ENCODE data around the gene KIF26A.

KIF26A gene

DNA sequence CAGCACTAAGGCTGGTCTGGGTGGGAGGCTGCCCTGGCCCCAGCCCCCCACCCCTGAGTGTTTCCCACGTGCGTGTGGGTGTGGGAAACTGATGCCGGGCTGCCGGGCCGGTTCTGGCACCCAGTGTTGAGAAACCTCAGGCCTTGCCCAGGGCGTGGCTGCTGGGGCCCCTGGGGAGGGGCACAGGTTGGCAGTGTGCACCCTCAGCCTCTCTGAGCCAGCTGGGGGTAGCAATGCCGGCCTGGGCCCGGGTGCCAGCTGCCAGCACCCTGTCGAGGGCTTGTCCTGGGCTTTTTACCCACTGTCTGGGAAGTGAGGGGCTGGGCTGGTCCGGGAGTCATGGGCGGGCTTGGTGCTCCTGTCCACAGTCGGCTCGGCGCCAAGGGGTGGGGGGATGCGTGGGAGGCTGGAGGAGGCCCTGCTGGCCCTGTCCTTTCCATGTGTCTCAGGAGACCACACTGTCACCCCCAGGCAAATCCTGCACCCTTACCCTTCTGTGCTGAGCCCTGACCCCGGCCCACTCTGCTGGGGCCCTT lies 37.2 kb upstream of the KIF26A start:
- DNase-seq (ENCODE audit: low spot score): no peak

DNA sequence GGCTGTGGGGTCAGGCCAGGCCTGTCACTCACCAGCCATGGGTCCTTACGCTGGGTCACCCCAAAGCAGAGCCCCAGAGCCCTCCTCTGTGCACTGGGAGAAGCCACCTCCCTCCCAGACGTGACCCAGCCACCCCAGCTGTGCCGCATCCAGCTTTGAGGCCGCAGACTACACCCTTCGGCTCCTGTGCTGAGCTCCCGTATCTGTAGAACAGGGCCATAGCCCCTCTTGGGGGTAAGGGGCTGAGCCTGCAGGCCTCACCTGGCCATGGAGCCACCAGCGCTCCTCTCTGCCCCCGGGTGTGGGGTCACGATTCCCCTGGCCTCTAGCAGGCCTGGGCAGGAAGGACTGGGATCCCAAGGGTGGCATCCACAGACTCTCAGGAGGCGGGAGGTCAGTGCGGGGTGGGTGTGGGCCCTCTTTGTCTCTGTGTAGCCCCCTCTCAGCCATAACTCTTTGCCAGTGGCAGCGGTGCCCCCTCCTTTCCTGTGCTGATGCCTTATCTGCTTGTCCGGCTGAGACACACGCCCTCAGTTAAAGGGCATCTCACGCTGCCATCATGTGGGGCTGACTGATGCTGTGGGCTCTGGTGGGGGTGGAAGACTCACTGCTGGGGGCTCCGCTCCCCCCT lies 36.6 kb upstream of the KIF26A start:
- DNase-seq (ENCODE audit: low spot score): no peak

- no peak for DNase-seq (ENCODE audit: low spot score)
Observed at GRCh38 chr14:104102282-104102914, 36.0 kb upstream of the KIF26A start.

- no peak for DNase-seq (ENCODE audit: low spot score)
Observed at GRCh38 chr14:104103061-104103445, 35.3 kb upstream of the KIF26A start.

DNA sequence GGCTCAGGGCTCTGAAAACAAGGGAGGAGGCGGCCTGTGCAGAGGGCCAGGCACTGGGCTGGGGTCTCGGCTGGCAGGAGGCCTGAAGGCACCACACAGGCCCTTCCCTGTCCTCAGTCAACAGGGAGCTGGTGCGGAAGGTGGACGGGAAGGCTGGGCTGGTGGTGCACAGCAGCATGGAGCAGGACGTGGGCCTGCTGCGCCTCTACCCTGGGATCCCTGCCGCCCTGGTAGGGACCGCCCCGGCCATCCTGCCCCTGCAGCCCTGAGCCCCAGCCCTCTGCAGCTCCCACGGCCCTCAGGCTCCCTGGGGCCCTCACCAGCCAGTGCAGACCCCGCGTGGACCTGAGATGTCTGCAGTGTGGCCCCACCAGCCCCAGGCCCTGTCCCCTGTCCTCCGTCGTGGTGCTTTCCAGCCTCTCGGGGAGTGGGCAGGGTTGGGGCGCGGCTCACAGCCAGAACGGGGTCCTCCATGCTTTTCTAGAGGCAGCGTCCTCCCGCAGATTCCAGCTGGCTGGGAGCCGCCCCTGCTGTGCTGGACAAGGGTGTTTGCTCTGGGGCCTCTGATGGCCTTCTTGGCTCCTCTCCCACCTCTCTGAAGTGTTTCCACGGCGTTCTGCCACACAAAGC lies 34.8 kb upstream of the KIF26A start:
- no peak for DNase-seq (ENCODE audit: low spot score)

DNA sequence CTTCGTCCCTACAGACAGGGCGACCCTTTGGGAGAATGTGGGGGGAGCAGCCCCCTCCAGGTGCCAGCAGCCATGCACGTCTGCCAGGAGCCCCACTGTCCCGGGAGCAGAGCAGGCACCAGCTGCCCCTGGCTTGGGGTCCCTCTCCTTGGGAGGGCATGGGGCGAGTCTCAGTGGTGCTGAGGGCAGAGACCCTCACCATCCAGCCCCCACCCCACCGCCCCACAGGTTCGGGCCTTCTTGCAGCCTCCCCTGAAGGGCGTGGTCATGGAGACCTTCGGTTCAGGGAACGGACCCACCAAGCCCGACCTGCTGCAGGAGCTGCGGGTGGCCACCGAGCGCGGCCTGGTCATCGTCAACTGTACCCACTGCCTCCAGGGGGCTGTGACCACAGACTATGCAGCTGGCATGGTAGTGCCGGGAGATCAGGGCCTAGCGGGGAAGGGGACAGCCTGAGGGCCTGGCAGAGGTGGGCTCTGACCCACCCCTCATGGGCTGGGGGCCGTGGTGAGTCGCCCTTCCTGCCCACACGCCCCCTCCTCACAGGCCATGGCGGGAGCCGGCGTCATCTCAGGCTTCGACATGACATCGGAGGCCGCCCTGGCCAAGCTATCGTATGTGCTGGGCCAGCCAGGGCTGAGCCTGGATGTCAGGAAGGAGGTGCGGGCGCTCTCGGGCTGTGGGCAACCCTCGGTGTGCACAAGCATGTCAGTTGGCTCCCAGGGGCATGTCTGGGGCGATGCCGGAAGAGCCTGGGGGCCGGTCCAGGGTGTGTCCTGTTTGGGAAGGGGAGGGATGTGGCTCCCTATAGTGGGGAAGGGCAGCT lies 34.1 kb upstream of the KIF26A start:
- DNase-seq (ENCODE audit: low spot score): no peak

DNA sequence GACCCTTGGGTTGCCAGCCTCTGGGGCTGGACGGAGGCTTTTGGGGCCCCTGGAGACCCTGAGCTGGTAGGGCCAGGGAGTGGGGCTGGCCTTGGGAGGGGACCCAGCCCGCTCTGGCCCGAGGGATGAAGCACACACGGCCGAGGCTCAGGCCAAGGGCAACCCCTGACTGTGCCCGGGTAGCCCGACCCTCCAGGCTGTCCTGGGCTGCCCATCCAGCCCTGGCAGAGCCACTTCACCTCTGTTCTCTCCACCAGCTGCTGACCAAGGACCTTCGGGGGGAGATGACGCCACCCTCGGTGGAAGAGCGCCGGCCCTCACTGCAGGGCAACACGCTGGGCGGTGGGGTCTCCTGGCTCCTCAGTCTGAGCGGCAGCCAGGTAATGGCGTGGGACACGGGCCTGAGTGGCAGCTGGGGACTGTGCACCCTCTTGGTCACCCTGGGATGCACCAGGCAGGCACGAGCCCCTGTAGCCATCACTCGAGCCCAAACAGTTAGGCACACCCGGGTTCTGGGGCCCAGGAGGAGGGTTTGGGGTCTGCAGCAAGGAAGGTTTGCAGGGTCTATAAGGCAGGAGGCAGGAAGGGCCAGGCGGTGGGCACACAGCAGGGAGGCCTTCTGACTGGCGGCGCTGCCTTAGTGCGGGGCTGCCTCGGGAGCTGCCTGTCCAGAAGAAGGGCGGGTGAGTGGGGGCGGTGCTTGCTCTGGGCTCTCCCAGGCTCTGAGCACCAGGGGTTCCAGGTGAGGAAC lies 33.1 kb upstream of the KIF26A start:
- DNase-seq (ENCODE audit: low spot score): no peak

GRCh38 chr14:104105822-104106470 lies 32.4 kb upstream of the KIF26A start:
- no peak for DNase-seq (ENCODE audit: low spot score)

DNA sequence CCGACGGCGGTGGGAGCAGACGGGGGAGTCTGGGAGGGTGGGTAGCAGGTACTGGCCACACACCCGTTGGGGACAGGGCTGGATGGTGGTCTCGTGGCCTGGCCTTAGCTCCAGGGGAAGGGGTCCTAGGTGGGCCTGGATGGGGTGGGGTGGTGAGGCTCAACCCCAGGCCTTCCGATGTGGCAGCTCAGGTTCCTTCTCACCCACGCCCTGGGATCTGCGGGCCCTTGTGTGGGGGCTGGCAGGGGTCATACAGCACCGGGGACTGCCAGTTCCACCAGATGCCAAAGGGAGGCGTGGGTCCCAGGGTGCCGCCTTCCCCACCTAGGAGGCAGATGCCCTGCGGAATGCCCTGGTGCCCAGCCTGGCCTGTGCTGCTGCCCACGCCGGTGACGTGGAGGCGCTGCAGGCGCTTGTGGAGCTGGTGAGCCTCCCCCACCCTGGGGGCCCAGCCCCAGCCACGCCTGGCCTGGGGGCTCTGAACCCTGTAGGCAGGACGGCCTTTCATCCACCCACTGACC lies 31.9 kb upstream of the KIF26A start:
- no peak for DNase-seq (ENCODE audit: low spot score)

DNA sequence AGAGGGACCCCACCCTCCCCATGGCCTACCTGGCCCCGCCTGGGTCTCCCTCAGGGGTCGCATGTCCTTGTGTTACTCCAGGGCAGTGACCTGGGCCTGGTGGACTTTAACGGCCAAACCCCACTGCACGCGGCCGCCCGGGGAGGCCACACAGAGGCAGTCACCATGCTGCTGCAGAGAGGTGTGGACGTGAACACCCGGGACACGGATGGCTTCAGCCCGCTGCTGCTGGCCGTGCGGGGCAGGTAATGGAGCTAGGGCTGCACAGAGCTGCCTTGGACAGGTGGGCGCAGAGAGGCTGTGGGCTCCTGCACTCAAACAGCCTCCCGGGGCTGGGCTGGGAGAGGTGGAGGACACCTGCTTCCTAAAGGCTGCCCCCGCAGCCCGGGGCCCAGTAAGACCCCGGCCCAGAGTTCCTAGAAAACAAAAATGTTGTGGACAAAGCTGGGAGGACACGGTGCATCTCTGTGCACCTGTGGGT lies 31.2 kb upstream of the KIF26A start:
- DNase-seq (ENCODE audit: low spot score): no peak

DNA sequence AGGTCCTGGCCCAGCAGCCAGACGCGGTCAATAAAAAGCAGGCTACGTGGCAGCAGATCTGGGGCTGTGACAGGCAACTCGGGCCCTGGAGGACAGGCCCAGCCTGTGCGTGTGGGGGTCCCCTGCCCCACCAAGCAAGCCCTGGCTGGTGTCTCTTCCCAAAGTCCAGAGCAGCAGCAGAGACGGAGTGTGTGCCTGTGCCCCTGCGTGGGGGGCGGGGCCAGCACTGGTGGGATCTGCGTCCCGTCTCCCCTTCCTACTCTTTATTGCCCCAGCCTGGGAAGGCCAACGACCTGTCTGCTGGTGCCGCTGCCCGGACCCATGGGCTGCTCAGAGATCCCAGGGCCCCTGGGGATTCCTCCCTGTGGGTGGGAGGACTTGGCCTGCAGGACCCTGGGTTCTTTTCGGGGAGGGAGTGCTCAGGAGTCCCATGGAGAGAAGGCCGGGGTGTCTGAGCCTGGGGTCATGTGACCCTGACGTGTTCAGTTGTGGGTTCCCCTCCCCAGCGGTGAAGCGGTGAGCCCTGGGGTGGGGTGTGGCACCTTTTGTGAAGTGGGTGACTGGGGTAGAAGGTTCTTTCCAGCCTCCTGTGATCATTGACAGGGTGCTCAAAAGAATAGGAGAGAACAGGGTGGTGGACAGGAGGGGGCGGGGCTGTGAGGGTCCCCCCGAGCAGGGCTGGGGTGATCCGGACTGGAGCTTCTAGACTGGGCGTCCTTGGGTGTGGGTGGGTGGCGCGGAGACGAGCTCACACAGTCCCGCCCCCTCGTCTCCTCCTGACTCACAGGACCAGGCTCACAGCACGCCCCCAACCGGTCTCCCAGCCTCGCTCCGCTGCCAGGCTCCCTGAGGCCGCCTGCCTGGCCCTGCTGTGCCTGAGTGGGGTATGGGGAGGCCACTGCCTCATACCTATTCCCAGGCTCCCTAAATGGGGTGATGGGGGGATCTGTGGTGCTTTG lies 30.5 kb upstream of the KIF26A start:
- DNase-seq (ENCODE audit: low spot score): no peak

- DNase-seq (ENCODE audit: low spot score): no peak
Observed at GRCh38 chr14:104108570-104109541, 29.5 kb upstream of the KIF26A start.

GRCh38 chr14:104109731-104110361 lies 28.5 kb upstream of the KIF26A start:
- no peak for DNase-seq (ENCODE audit: low spot score)

- no peak for DNase-seq (ENCODE audit: low spot score)
Observed at GRCh38 chr14:104110491-104111209, 27.7 kb upstream of the KIF26A start.

DNA sequence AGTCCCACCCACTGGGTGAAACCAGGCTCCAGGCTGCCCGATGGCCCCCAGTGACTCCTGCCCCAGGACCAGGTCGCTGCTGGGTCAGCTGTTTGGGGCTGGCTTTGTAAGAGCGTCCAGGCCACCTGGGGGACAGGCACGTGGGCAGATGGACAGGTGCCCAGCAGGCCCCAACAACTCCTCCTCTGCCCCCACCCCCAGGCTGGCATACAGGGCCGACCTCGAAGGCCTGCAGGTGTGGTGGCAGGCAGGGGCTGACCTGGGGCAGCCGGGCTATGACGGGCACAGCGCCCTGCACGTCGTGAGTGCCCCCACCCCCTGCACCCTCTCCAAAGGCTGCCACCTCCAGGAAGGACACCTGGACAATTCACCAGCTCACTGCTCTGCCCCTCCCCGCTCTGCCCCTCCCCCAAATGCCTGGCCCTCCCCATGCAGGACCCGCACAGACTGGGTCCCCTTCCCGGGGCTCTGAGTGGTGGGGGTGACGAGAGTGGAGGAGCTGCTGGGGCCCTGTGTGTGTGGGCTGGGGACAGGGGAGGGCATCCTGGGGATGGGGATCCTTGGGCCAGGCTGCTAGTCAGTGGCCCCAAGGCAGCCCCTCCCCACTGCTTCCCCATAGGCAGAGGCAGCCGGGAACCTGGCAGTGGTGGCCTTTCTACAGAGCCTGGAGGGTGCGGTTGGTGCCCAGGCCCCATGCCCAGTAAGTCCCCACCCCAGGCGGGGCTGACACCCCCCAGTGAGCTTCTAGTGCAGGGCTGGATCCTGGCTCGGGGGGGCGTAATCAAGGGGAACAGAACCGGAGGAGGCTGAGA lies 26.9 kb upstream of the KIF26A start:
- no peak for DNase-seq (ENCODE audit: low spot score)

DNA sequence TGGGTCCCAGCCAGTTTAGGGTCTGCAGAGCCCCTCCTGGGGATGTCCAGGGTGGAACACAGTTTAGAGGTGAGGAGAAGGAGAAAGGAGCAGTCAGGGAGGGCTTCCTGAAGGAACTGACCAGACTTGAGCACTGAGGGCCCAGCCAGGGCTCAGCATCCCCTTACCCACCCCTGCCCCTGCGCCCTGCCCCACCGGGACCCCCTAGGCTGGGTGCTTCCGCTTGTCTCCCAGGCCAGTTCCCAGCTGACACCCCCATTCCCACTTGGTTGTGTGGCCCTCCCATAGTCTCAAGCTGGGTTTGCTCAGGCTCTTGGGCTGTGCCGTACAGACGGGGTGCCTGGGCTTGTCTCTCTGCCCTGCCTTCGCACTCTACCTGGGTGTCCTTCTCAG lies 26.3 kb upstream of the KIF26A start:
- DNase-seq (ENCODE audit: low spot score): no peak
